ENCODE data around the gene GNG14. TPM values are rescaled to one million over a fixed set of nuclear protein-coding genes. Genes with fewer than 3 reads are reported as not detected.
A peak's percentile ranks its signal among the peaks of the same experiment; 100 is the strongest.

GNG14 gene
- total and polyA plus RNA-seq, 2 of the 13 experiments (the other 11 are each of a cell fraction or from before 2014, with no cell fraction given) = not detected

- TF ChIP-seq XBP1 (CRISPR knock-in tag; IDR thresholded peaks at IDR 0.05) = no peak
- no peak for TF ChIP-seq ATF2 (CRISPR knock-in tag; IDR thresholded peaks at IDR 0.05)
- TF ChIP-seq RXRA (CRISPR knock-in tag; IDR thresholded peaks at IDR 0.05) = no peak
- TF ChIP-seq ZNF639 (CRISPR knock-in tag; conservative IDR thresholded peaks at IDR 0.05) = no peak
- TF ChIP-seq FOXP1 (IDR thresholded peaks at IDR 0.05) = no peak
- no peak for TF ChIP-seq FOXP1 (CRISPR knock-in tag; IDR thresholded peaks at IDR 0.05)
- TF ChIP-seq POLR2G (IDR thresholded peaks at IDR 0.05; ENCODE audit: low read depth, low read length) = peak; percentile 68
- TF ChIP-seq NFYC (CRISPR knock-in tag; IDR thresholded peaks at IDR 0.05) = peak; percentile 72
- no peak for TF ChIP-seq ZNF782 (CRISPR knock-in tag; IDR thresholded peaks at IDR 0.05; ENCODE audit: borderline replicate concordance)
- no peak for TF ChIP-seq ZNF160 (CRISPR knock-in tag; IDR thresholded peaks at IDR 0.05)
- no peak for TF ChIP-seq TRAFD1 (CRISPR knock-in tag; IDR thresholded peaks at IDR 0.05; ENCODE audit: borderline replicate concordance)
- TF ChIP-seq XRCC5 (optimal IDR thresholded peaks at IDR 0.05; ENCODE audit: low read length) = no peak
- no peak for TF ChIP-seq HNRNPK (IDR thresholded peaks at IDR 0.05; ENCODE audit: low read depth, low read length, poor library complexity, severe bottlenecking)
- no peak for TF ChIP-seq ZNF431 (CRISPR knock-in tag; IDR thresholded peaks at IDR 0.05; ENCODE audit: borderline replicate concordance, low read depth)
- TF ChIP-seq ZNF768 (CRISPR knock-in tag; IDR thresholded peaks at IDR 0.05) = 0 out of 2 replicates have a peak, but pooled peaks have one; percentile 31
- no peak for TF ChIP-seq SP140L (CRISPR knock-in tag; IDR thresholded peaks at IDR 0.05; ENCODE audit: borderline replicate concordance)
- TF ChIP-seq SMC3 (IDR thresholded peaks at IDR 0.05; ENCODE audit: low read length) = no peak
- no peak for TF ChIP-seq ZBTB2 (CRISPR knock-in tag; IDR thresholded peaks at IDR 0.05; ENCODE audit: low read depth)
- no peak for TF ChIP-seq BATF2 (CRISPR knock-in tag; IDR thresholded peaks at IDR 0.05)
- no peak for TF ChIP-seq ZBTB3 (CRISPR knock-in tag; IDR thresholded peaks at IDR 0.05; ENCODE audit: borderline replicate concordance, low read depth)
- no peak for TF ChIP-seq SYNCRIP (IDR thresholded peaks at IDR 0.05; ENCODE audit: insufficient read depth, low read depth, low read length)
- 0 out of 2 replicates have a peak, but pooled peaks have one; percentile 41 for TF ChIP-seq ZNF598 (CRISPR knock-in tag; IDR thresholded peaks at IDR 0.05; ENCODE audit: borderline replicate concordance)
- TF ChIP-seq MYC (CRISPR knock-in tag; IDR thresholded peaks at IDR 0.05; ENCODE audit: borderline replicate concordance) = peak; percentile 40; the same call in 1 of the 2 replicates
Observed at GRCh38 chr19:12666265-12667048, 21.3 kb upstream of the GNG14 start, which contains the start of the genes MAN2B1 and WDR83 (continued).
